Measurements from ENCODE around the gene TPCN1. TPM values are rescaled to one million over a fixed set of nuclear protein-coding genes. Genes with fewer than 3 reads are reported as not detected.

TPCN1 gene
- total RNA-seq, 4 donors from 2014 or later, result 29.4 to 52.0 (median 33.5) TPM

DNA sequence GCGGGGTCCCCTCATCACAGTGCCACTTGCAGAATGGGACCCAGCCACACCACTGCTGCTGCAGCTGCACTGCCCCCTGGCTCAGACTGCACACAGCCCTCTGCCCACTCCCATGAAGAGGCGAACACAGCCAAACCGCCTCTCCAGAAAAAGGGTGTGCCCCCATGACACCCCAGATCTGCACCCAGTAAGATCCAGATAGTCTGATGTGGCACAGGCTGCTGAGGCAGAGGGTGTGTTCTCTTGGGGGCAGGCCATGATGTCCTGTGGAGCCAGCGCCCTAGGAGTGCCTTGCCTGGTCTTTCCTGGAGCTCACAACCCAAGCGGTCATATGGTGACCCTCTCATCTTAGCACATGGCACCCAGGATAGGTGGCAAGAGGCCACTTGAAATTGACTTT is 69.2 kb downstream of the TPCN1 start:
- DNase-seq (ENCODE audit: low spot score) (no peak), ATAC-seq (ENCODE audit: low FRiP score) (no peak)
- TF ChIP-seq CTCF (IDR thresholded peaks at IDR 0.05), result no peak

DNA sequence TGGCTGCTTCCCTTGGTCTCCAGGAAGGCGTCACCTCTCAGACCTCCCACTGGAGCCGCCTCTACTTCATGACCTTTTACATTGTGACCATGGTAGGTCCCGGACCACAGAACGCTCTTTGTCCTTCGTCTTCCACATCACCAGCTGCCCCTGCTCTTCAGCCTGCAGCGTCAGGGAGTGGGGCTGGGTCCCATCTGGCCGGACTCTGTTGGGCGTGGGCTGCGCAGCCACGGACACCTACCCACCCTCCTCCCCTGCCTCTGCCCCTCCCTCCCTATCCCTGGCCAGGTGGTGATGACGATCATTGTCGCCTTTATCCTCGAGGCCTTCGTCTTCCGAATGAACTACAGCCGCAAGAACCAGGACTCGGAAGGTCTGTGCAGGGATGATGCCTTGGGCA is 70.3 kb downstream of the TPCN1 start:
- ATAC-seq (ENCODE audit: low FRiP score) (no peak), DNase-seq (ENCODE audit: low spot score) (no peak)
- no peak for TF ChIP-seq CTCF (IDR thresholded peaks at IDR 0.05)

DNA sequence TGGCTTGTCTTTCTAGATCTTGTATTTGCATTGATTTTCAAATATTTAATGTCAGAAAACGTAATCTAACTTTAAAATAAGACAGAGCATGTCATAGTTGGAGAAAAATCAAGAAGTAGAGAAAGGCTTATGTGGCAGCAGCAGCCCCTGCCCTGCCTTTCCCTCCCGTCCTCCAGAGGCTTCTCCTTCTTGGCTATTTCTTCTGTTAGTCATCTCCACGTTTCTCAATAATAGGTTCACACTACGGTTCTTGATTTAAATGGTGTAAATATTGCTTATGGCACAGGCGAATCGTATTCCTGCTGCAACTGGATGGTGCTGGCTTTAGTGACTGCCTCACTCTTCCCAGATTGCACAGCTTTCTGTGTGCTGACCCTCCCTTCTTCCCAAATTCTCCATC is 70.8 kb downstream of the TPCN1 start:
- ATAC-seq (ENCODE audit: low FRiP score) (no peak), DNase-seq (ENCODE audit: low spot score) (no peak)
- no peak for TF ChIP-seq CTCF (IDR thresholded peaks at IDR 0.05)

DNA sequence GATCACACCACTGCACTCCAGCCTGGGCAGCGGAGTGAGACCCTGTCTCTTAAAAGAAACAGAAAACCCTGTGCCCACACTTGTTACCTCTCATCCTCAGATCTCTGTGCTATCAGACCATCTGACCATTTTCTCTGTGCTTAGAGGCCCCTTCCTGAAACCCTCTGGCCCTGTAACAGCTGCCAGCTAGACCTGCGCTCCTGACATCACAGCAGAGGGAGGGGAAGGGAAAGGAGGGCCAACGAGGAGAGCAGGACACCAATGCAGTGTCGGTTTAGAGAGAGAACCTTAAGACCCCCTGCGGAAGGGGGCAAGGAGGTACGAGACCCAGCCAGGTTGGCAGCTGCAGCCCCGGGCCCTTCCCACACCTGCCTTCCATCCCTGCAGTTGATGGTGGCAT is 71.3 kb downstream of the TPCN1 start:
- ATAC-seq (ENCODE audit: low FRiP score) (no peak), DNase-seq (ENCODE audit: low spot score) (no peak)
- TF ChIP-seq CTCF (IDR thresholded peaks at IDR 0.05), result no peak

DNA sequence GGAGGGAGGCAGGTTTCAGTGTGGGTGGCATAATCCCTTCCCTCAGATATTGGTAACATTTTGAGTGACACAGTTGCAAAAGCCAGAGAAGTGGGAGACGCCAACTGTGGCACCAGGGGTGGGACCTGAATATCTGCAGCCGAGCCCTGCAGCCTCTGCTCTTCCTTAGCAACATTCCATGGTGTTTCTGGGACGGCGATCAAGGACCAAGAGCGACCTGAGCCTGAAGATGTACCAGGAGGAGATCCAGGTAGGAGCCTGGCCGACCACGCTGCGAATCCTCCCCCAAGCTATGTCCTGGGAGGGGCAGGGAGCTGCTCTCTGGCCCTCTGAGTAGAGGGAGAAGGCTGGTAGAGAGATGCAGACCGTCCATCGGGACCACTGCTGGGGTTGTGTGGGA is 71.8 kb downstream of the TPCN1 start:
- TF ChIP-seq CTCF (IDR thresholded peaks at IDR 0.05), result no peak
- no peak for ATAC-seq (ENCODE audit: low FRiP score)
- DNase-seq (ENCODE audit: low spot score), result no peak

DNA sequence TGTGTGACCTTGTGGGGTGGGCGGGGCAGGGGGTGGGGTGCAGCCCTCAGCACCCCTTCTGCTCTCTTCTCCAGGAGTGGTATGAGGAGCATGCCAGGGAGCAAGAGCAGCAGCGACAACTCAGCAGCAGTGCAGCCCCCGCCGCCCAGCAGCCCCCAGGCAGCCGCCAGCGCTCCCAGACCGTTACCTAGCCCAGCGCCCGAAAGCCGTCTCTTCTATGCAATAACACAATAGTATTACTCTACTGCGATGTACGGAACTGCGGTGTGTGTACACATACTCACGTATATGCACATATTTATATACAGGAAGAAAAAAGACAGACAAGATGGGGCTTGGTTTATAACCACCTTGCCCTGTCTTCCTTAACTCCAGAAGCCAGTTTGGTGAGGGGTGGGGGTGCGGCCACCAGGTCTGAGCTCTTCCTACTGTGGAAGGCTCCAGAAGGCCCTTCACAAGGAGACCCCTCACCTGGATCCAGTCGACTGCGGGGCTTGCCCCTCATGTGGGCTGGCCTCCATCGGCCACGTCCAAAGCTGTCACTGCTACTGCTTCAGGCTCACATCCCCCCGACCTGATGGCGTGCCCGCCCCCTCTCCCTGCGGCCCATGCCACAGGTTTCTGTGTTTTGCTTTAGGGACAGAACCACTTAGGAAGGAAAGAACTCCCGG is 74.8 kb downstream of the TPCN1 start:
- TF ChIP-seq CTCF (IDR thresholded peaks at IDR 0.05), result no peak
- no peak for ATAC-seq (ENCODE audit: low FRiP score)
- DNase-seq (ENCODE audit: low spot score), result no peak

DNA sequence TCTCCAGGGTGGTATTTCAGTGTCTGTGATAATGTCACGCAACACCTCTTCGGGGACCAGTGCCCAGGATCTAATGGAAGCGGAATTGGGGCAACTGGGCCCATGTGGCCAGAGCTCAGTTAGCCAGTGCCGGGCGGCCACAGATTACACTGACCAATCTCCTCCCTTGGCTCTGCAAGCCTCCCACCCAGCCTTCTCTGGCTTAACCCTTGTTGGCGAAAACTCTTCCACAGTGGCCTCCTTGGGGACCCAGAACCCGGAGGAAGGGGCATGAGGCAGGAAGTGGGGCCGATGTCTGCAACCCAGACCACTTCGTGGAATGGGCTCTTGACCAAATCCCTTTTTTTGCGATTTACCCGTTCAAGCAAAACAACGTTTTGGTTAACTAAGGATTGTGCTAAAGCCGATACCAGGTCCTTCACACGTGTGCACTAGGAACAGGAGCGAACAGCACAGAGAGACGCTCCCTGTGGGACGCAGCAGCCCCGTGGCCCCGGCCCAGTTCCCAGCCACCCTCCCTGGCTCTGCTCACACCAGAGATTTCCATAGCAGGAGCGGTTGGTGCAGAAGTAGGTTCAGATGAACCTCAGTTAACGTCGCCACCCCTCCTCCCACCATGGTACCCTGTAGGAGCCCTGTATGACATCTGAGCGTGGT is 75.4 kb downstream of the TPCN1 start:
- ATAC-seq (ENCODE audit: low FRiP score) (no peak), DNase-seq (ENCODE audit: low spot score) (no peak)
- no peak for TF ChIP-seq CTCF (IDR thresholded peaks at IDR 0.05)

Data from omental fat pad (tissue), 4 donors.